ENCODE results near the gene DENND2D. TPM values are rescaled to one million over a fixed set of nuclear protein-coding genes. Genes with fewer than 3 reads are reported as not detected.

Gene DENND2D
- total and polyA plus RNA-seq, 2 donors (not counting 3 experiments of a cell fraction or from before 2014, with no cell fraction given), result 0.41 to 1.00 TPM

GRCh38 chr1:111222308-111223125 lies 22.1 kb upstream of the DENND2D start:
- Histone ChIP-seq H4K20me1 (replicated peaks; ENCODE audit: control insufficient read depth, extremely low read depth, insufficient read depth, low read length) (no peaks in the 10 kb centered on the region), H3K9ac (replicated peaks; ENCODE audit: extremely low read depth, insufficient read depth, low read length) (no peak overlapping the region), H3K9me3 (replicated peaks; ENCODE audit: control insufficient read depth, insufficient read depth, low read length) (no peaks in the 10 kb centered on the region), H3K4me2 (ENCODE audit: insufficient read depth, low read length) (no peak overlapping the region), H3K79me2 (ENCODE audit: control insufficient read depth, insufficient read depth, low read length) (no peaks in the 10 kb centered on the region), H3K4me1 (ENCODE audit: control insufficient read depth, extremely low read depth, insufficient read depth, low read length) (no peaks in the 10 kb centered on the region), H3K9me1 (replicated peaks; ENCODE audit: control insufficient read depth, extremely low read depth, insufficient read depth, low read length) (no peaks in the 10 kb centered on the region), H3K27ac (ENCODE audit: insufficient read depth, low read depth, low read length) (no peak overlapping the region), H2AFZ (ENCODE audit: low read depth, low read length) (no peak overlapping the region), H3K27me3 (ENCODE audit: control insufficient read depth in 2 of 2, insufficient read depth in 2 of 2, low read length in 2 of 2) (peaks cover 5 to 8% of the 10 kb centered on the region in 2 experiments), H3K4me3 (replicated peaks in 1 of 3; ENCODE audit: insufficient read depth in 1 of 3, low read depth in 1 of 3, low read length in 3 of 3) (no peak overlapping the region), H3K36me3 (ENCODE audit: control insufficient read depth in 2 of 2, extremely low read depth in 1 of 2, insufficient read depth in 2 of 2, low read length in 2 of 2) (no peaks in the 10 kb centered on the region)
- POLR2A ChIA-PET, result no interaction called here
- intact Hi-C loops (cut with micrococcal nuclease), result loop anchor here (1.0 kb wide), 2 partner anchors 178 to 547 kb away; no protein-coding TSS in a partner anchor
- dilution Hi-C loops (cut with MboI; ENCODE audit: extremely low pct_ligation_motif_present, low sequenced_read_pairs), result no loop called here
- DNase-seq (ENCODE audit: low read depth, low spot score), result peak; percentile 56
- no TSS peak for BruUV-seq (replicated peaks)
- CTCF ChIA-PET, result interaction anchor here (0.6 to 7.4 kb wide), 29 partner anchors 8 to 547 kb away, joined by 3 to 266 read pairs (median 5); partner anchors contain the start of genes ATP5PB and WDR77
- peak; percentile 81 for FAIRE-seq
- TF ChIP-seq CTCF (IDR thresholded peaks at IDR 0.05; ENCODE audit: extremely low read depth in 1 of 2, insufficient read depth in 1 of 2, low read depth in 1 of 2, low read length in 2 of 2), result peak; percentile 80 to 97
- TF ChIP-seq POLR2A (IDR thresholded peaks at IDR 0.05; ENCODE audit: low read depth, low read length), result no peak

- peaks cover 5 to 8% of the 10 kb centered on the region in 2 experiments for H3K27me3 ChIP-seq (ENCODE audit: control insufficient read depth in 2 of 2, insufficient read depth in 2 of 2, low read length in 2 of 2)
- no peaks in the 10 kb centered on the region for H4K20me1 ChIP-seq (replicated peaks; ENCODE audit: control insufficient read depth, extremely low read depth, insufficient read depth, low read length)
- BruUV-seq (replicated peaks), result no TSS peak
- no peak overlapping the region for H3K4me2 ChIP-seq (ENCODE audit: insufficient read depth, low read length)
- H3K27ac ChIP-seq (ENCODE audit: insufficient read depth, low read depth, low read length), result no peak overlapping the region
- no peaks in the 10 kb centered on the region for H3K79me2 ChIP-seq (ENCODE audit: control insufficient read depth, insufficient read depth, low read length)
- no peaks in the 10 kb centered on the region for H3K36me3 ChIP-seq (ENCODE audit: control insufficient read depth in 2 of 2, extremely low read depth in 1 of 2, insufficient read depth in 2 of 2, low read length in 2 of 2)
- no peak overlapping the region for H2AFZ ChIP-seq (ENCODE audit: low read depth, low read length)
- no peak for DNase-seq (ENCODE audit: low read depth, low spot score)
- no peaks in the 10 kb centered on the region for H3K9me1 ChIP-seq (replicated peaks; ENCODE audit: control insufficient read depth, extremely low read depth, insufficient read depth, low read length)
- intact Hi-C loops (cut with micrococcal nuclease), result no loop called here
- no peaks in the 10 kb centered on the region for H3K4me1 ChIP-seq (ENCODE audit: control insufficient read depth, extremely low read depth, insufficient read depth, low read length)
- no peak for FAIRE-seq
- ChIA-PET CTCF (interaction anchor here (1.0 to 7.4 kb wide), 4 partner anchors 24 to 286 kb away, joined by 3 to 266 read pairs (median 4); no protein-coding TSS in a partner anchor), POLR2A (no interaction called here)
- H3K9ac ChIP-seq (replicated peaks; ENCODE audit: extremely low read depth, insufficient read depth, low read length), result no peak overlapping the region
- no peak overlapping the region for H3K4me3 ChIP-seq (replicated peaks in 1 of 3; ENCODE audit: insufficient read depth in 1 of 3, low read depth in 1 of 3, low read length in 3 of 3)
- no peak for TF ChIP-seq POLR2AphosphoS5 (IDR thresholded peaks at IDR 0.05; ENCODE audit: insufficient read depth, low read depth, low read length)
- TF ChIP-seq FOS (IDR thresholded peaks at IDR 0.05; ENCODE audit: borderline replicate concordance, insufficient read depth, low read length), result no peak
- no peak for TF ChIP-seq CTCF (IDR thresholded peaks at IDR 0.05; ENCODE audit: extremely low read depth in 1 of 2, insufficient read depth in 1 of 2, low read depth in 1 of 2, low read length in 2 of 2)
- no peak for TF ChIP-seq JUN (IDR thresholded peaks at IDR 0.05; ENCODE audit: borderline replicate concordance, insufficient read depth, insufficient read length, low read depth)
- TF ChIP-seq EZH2 (IDR thresholded peaks at IDR 0.05; ENCODE audit: borderline replicate concordance, low read depth, low read length, severe bottlenecking), result no peak
- no peak for TF ChIP-seq GATA2 (IDR thresholded peaks at IDR 0.05; ENCODE audit: insufficient read depth, insufficient read length, low read depth, low read length)
- TF ChIP-seq MAX (IDR thresholded peaks at IDR 0.05; ENCODE audit: insufficient read depth, insufficient read length), result no peak
- H3K9me3 ChIP-seq (replicated peaks; ENCODE audit: control insufficient read depth, insufficient read depth, low read length), result no peaks in the 10 kb centered on the region
- dilution Hi-C loops (cut with MboI; ENCODE audit: extremely low pct_ligation_motif_present, low sequenced_read_pairs), result no loop called here
These were observed 21.3 kb upstream of the DENND2D start for GRCh38 chr1:111221633-111222291.

Measured in endothelial cell of umbilical vein (primary cell).